Fibroblast of mammary gland (primary cell): ENCODE data around the gene GLUD1.
"Not testable (repeated sequence)": the region's sequence is repeated elsewhere in the genome, so short reads cannot be mapped to it uniquely, and the experiment has no call there.

Experiments
- DNase-seq: peaks from one replicate; pipeline ENCODE4 v3.0.0-alpha.2; 2010; ENCODE audit warnings: low read depth
- H3K4me3 ChIP-seq: 2 replicates; pipeline ENCODE4 v1.5.1; 2011; ENCODE audit warnings: low read depth, mild to moderate bottlenecking, low read length, moderate library complexity; ENCODE audit not compliant: control insufficient read depth
- CTCF ChIP-seq: conservative IDR thresholded peaks from 2 replicates; pipeline ENCODE4 v1.5.1; 2011; ENCODE audit warnings: low read depth, low read length, inconsistent platforms; ENCODE audit not compliant: control insufficient read depth, insufficient read depth

GLUD1 gene

GRCh38 chr10:87045434-87045938 is 49.2 kb downstream of the GLUD1 start:
- no peak for DNase-seq
- no peak for TF ChIP-seq CTCF
- no peak overlapping the region for H3K4me3 ChIP-seq

- H3K4me3 ChIP-seq, DNase-seq: not testable (repeated sequence)
Observed at GRCh38 chr10:87043579-87043978, 51.1 kb downstream of the GLUD1 start.

- no peak overlapping the region for H3K4me3 ChIP-seq
- DNase-seq = peak; percentile 25
- TF ChIP-seq CTCF = no peak
Observed at GRCh38 chr10:87038786-87039185, 55.9 kb downstream of the GLUD1 start.

GRCh38 chr10:87038286-87038717 is 56.3 kb downstream of the GLUD1 start:
- no peak for TF ChIP-seq CTCF
- no peak for DNase-seq
- no peak overlapping the region for H3K4me3 ChIP-seq

- H3K4me3 ChIP-seq = no peak overlapping the region
- TF ChIP-seq CTCF = no peak
- no peak for DNase-seq
Observed at GRCh38 chr10:87036623-87037022, 58.0 kb downstream of the GLUD1 start.

- no peak for DNase-seq
- TF ChIP-seq CTCF = no peak
- H3K4me3 ChIP-seq = no peak overlapping the region
Observed at GRCh38 chr10:87030912-87031635, 63.6 kb downstream of the GLUD1 start.

GRCh38 chr10:87030419-87030818 is 64.2 kb downstream of the GLUD1 start:
- not testable (repeated sequence) for H3K4me3 ChIP-seq, DNase-seq

- H3K4me3 ChIP-seq = not testable (repeated sequence)
Observed at GRCh38 chr10:87026747-87027508, 67.7 kb downstream of the GLUD1 start.

GRCh38 chr10:87025285-87025958 is 69.2 kb downstream of the GLUD1 start:
- not testable (repeated sequence) for H3K4me3 ChIP-seq
- DNase-seq = peak; percentile 76

More at GRCh38 chr10:87026747-87027508, 67.7 kb downstream of the GLUD1 start:
- DNase-seq = not testable (repeated sequence)

- not testable (repeated sequence) for H3K4me3 ChIP-seq, DNase-seq
Observed at GRCh38 chr10:87020056-87020455, 74.6 kb downstream of the GLUD1 start, which contains the start of gene FAM25A. FAM25A (plus strand) TSS chr10:87020294; CDS start chr10:87020325, 31 bp downstream.

GRCh38 chr10:87019504-87019903 is 75.1 kb downstream of the GLUD1 start:
- H3K4me3 ChIP-seq, DNase-seq: not testable (repeated sequence)
